OCI-LY3 (cell line): ENCODE results near the gene CHD9.
"Not testable (repeated sequence)": the region's sequence is repeated elsewhere in the genome, so short reads cannot be mapped to it uniquely, and the experiment has no call there.

Experiments
- H2AFZ ChIP-seq: fragments of 200-600, 300-600 bp; shearing (Covaris generic); 2 replicates; pipeline ENCODE4 v1.6.0; 2014; ENCODE audit warnings: antibody characterized with exemption, low read depth, low read length
- H3K27ac ChIP-seq: fragments of 200-600, 300-600 bp; sonication (generic); 2 replicates; pipeline ENCODE4 v1.5.1; 2014; ENCODE audit warnings: mild to moderate bottlenecking, low read length, moderate library complexity, mixed read lengths
- H3K27me3 ChIP-seq: fragments of 200-600, 300-600 bp; sonication (generic); 2 replicates; pipeline ENCODE4 v1.6.1; 2014; ENCODE audit warnings: low read depth, low read length, mixed read lengths
- H3K36me3 ChIP-seq: fragments of 200-600, 300-600 bp; sonication (generic); replicated peaks from 2 replicates; pipeline ENCODE3; 2014; ENCODE audit warnings: low read depth, low read length, mixed read lengths
- H3K4me1 ChIP-seq: fragments of 300-600, 200-600 bp; sonication (generic); 2 replicates; pipeline ENCODE4 v1.6.1; 2014; ENCODE audit warnings: low read length, mixed read lengths
- H3K4me2 ChIP-seq: fragments of 200-600, 300-600 bp; sonication (generic); 2 replicates; pipeline ENCODE4 v1.6.1; 2014; ENCODE audit warnings: low read length, mixed read lengths
- H3K4me3 ChIP-seq: fragments of 300-600, 200-600 bp; sonication (generic); 2 replicates; pipeline ENCODE4 v1.5.1; 2014; ENCODE audit warnings: antibody characterized with exemption, mild to moderate bottlenecking, low read length, moderate library complexity
- H3K79me2 ChIP-seq: fragments of 300-600, 200-600 bp; shearing (Covaris generic); 2 replicates; pipeline ENCODE4 v1.6.1; 2014; ENCODE audit warnings: mild to moderate bottlenecking, low read length, mixed read lengths
- H3K9ac ChIP-seq: fragments of 300-600, 200-600 bp; shearing (Covaris generic); 2 replicates; pipeline ENCODE4 v1.6.0; 2014; ENCODE audit warnings: mild to moderate bottlenecking, low read length, moderate library complexity
- H3K9me3 ChIP-seq: fragments of 200-600, 300-600 bp; shearing (Covaris generic); 2 replicates; pipeline ENCODE4 v1.6.1; 2014; ENCODE audit warnings: low read length, mixed read lengths; ENCODE audit not compliant: insufficient read depth
- H4K20me1 ChIP-seq: fragments of 200-600, 300-600 bp; sonication (generic); 2 replicates; pipeline ENCODE4 v1.6.1; 2016; ENCODE audit warnings: low read length, mixed read lengths; ENCODE audit not compliant: insufficient read depth
- CTCF ChIP-seq: fragments of 200-600, 300-600 bp; sonication (generic); IDR thresholded peaks from 2 replicates; pipeline ENCODE4 v1.5.1; 2014; ENCODE audit warnings: antibody characterized with exemption, low read length, low read depth
- EZH2phosphoT487 ChIP-seq: fragments of 200-600 bp; shearing (Covaris generic); IDR thresholded peaks from 2 replicates; pipeline ENCODE4 v1.6.1; 2018; ENCODE audit warnings: antibody characterized with exemption, mixed run types, low read depth

The CHD9 gene

DNA sequence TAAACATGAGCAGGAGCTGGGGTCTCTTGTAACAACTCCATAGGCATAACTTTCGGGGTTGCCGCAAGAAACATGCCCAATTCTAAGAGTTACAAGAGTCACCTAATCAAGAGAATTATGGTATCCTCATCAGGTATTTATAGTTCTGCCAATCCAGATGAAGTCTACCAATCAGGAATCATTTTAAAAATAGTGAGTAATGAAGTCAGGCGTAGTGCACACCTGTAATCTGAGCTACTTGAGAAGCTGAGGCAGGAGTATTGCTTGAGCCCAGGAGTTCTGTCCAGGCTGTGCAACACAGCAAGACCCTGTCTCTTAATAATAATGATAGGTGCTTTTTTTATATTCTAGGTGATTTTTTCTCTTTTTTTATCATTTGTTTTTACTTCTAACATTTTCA, 251.0 kb downstream of the CHD9 start:
- Histone ChIP-seq H3K36me3 (peaks cover 50% of the 10 kb centered on the region), H3K9ac (no peak overlapping the region)

DNA sequence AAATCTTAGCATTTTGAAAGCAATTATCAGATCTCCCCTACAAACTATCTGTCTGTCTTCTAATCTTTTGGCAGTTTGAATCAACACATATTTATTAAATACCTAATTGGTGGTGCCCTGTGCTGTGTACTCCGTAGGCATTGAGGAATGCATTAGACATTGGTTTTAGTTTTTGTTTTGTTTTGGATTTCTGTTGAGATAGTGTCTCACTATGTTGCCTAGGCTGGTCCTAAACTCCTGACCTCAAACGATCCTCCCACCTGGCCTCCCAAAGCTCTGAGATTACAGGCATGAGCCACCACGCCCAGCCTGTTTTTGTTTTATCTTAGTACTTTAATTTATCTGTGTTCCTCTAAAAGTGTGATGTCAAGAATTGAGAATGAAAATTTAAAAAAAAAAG, 254.7 kb downstream of the CHD9 start:
- Histone ChIP-seq H3K9ac (no peak overlapping the region), H3K4me2 (no peak overlapping the region), H2AFZ (no peak overlapping the region), H3K79me2 (no peaks in the 10 kb centered on the region), H4K20me1 (no peaks in the 10 kb centered on the region), H3K4me3 (no peak overlapping the region), H3K27ac (no peak overlapping the region), H3K36me3 (peaks cover 54% of the 10 kb centered on the region), H3K9me3 (no peaks in the 10 kb centered on the region), H3K27me3 (no peaks in the 10 kb centered on the region), H3K4me1 (no peaks in the 10 kb centered on the region)
- TF ChIP-seq CTCF (no peak), EZH2phosphoT487 (no peak)

More for the DNA sequence above, 251.0 kb downstream of the CHD9 start:
- no peaks in the 10 kb centered on the region for H3K27me3 ChIP-seq
- H3K79me2 ChIP-seq = no peaks in the 10 kb centered on the region
- no peak overlapping the region for H3K4me2 ChIP-seq
- no peak for TF ChIP-seq CTCF
- no peak for TF ChIP-seq EZH2phosphoT487
- no peaks in the 10 kb centered on the region for H3K4me1 ChIP-seq
- H3K27ac ChIP-seq = no peak overlapping the region
- no peak overlapping the region for H3K4me3 ChIP-seq
- H4K20me1 ChIP-seq = no peaks in the 10 kb centered on the region
- H2AFZ ChIP-seq = no peak overlapping the region
- no peaks in the 10 kb centered on the region for H3K9me3 ChIP-seq

- H3K27me3 ChIP-seq = no peaks in the 10 kb centered on the region
- H3K9ac ChIP-seq = no peak overlapping the region
- TF ChIP-seq CTCF (no peak), EZH2phosphoT487 (no peak)
- H3K4me3 ChIP-seq = no peak overlapping the region
- no peaks in the 10 kb centered on the region for H3K9me3 ChIP-seq
- H2AFZ ChIP-seq = no peak overlapping the region
- no peaks in the 10 kb centered on the region for H3K4me1 ChIP-seq
- H3K27ac ChIP-seq = no peak overlapping the region
- no peaks in the 10 kb centered on the region for H4K20me1 ChIP-seq
- no peaks in the 10 kb centered on the region for H3K79me2 ChIP-seq
- H3K4me2 ChIP-seq = no peak overlapping the region
- peaks cover 53% of the 10 kb centered on the region for H3K36me3 ChIP-seq
Measured at GRCh38 chr16:53320992-53321391, 266.2 kb downstream of the CHD9 start.

- Histone ChIP-seq H3K36me3 (peaks cover 43% of the 10 kb centered on the region), H2AFZ (no peak overlapping the region)
- no peak for TF ChIP-seq EZH2phosphoT487
- TF ChIP-seq CTCF = no peak
Measured at GRCh38 chr16:53323924-53324323, 269.1 kb downstream of the CHD9 start.

DNA sequence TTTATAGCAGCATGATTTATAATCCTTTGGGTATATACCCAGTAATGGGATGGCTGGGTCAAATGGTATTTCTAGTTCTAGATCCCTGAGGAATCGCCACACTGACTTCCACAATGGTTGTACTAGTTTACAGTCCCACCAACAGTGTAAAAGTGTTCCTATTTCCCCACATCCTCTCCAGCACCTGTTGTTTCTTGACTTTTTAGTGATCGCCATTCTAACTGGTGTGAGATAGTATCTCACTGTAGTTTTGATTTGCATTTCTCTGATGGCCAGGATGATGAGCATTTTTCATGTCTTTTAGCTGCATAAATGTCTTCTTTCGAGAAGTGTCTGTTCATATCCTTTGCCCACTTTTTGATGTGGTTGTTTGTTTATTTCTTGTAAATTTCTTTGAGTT, 276.2 kb downstream of the CHD9 start:
- not testable (repeated sequence) for H3K27ac ChIP-seq, H2AFZ ChIP-seq, H4K20me1 ChIP-seq, H3K9ac ChIP-seq, H3K4me2 ChIP-seq, H3K4me3 ChIP-seq, H3K4me1 ChIP-seq, H3K79me2 ChIP-seq, H3K27me3 ChIP-seq, H3K9me3 ChIP-seq
- peaks cover 12% of the 10 kb centered on the region for H3K36me3 ChIP-seq

More at GRCh38 chr16:53323924-53324323, 269.1 kb downstream of the CHD9 start:
- no peaks in the 10 kb centered on the region for H3K27me3 ChIP-seq
- no peak overlapping the region for H3K4me2 ChIP-seq
- H3K4me1 ChIP-seq = no peaks in the 10 kb centered on the region
- no peak overlapping the region for H3K27ac ChIP-seq
- H3K79me2 ChIP-seq = no peaks in the 10 kb centered on the region
- H3K9ac ChIP-seq = no peak overlapping the region
- H3K9me3 ChIP-seq = no peaks in the 10 kb centered on the region
- H3K4me3 ChIP-seq = no peak overlapping the region
- H4K20me1 ChIP-seq = no peaks in the 10 kb centered on the region
